ENCODE results near the gene PPM1M.
A peak's percentile ranks its signal among the peaks of the same experiment; 100 is the strongest.

PPM1M gene

DNA sequence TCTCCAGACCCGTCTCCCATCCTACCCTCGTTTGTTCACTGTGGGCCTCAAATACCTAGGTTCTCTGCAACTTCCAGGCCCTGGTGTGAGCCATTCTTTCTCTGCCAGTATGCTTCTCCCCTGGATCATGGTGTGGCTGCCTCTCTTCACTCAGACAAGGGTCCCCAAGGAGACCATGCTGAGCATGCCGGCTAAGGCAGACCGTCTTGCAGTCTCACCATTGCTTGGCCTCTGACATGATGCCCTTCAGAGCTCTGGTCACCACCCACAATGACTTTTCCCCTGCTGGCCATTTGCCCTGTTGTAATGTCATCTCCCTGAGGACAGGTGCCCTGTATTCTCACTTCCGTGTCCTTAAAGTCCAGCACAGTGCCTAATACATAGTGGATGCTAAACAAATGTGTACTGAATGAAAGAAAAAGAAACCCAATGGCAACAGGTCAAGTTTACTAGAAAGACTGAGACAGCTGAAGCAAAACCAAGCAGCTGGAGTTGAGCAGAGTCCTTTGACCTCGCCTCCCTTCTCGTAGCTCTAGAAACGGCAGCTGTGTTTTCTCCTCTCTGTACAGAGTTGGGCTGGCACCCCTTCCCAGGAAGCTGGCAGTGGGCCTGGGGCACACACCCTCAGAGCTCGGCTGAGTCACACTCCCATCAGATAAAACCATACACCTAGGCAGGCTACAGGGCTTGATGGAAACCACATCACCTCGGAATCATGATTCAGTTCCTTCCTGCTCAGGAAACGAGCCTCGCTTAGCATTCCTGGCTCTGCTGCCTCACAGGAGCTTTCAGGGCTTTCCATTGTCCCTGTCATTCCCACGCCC lies 28.8 kb upstream of the PPM1M start:
- peak; percentile 71 for DNase-seq

DNA sequence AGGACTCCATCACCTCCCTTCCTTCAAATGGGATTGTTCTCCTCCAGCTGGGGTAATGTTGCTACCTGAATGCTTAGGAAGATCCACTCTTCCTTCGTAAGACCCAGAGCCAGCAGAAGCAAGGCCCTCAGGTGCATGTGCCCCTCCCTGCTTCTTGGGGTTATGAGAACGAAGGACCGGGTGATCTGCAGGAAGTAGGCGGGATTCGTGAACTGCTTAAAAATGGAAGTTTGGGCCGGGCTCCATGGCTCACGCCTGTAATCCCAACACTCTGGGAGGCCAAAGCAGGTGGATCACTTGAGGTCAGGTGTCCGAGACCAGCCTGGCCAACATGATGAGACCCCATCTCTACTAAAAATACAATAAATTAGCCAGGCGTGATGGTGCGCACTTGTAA lies 28.2 kb upstream of the PPM1M start:
- no peak for DNase-seq

DNA sequence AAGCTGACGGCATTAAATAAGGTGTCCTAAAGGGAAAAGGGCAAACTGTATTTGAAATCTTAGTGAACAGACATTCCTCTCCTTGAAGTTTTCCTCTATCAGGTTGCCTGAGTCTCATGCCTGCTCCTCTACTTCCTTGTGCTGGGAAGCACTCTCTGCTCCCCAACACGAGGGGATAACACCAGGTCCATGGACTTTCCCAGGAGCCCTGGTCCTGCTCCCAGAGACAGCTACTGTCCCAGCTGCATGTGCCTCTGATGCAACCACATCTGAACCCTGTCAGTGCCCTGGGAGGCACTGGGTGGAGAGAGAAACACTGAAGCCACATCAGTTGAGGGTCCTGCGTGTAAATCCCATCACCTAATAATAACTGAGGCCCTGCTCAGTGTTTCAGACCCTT lies 27.5 kb upstream of the PPM1M start:
- DNase-seq: no peak

GRCh38 chr3:52218454-52218853 lies 27.1 kb upstream of the PPM1M start:
- no peak for DNase-seq

DNA sequence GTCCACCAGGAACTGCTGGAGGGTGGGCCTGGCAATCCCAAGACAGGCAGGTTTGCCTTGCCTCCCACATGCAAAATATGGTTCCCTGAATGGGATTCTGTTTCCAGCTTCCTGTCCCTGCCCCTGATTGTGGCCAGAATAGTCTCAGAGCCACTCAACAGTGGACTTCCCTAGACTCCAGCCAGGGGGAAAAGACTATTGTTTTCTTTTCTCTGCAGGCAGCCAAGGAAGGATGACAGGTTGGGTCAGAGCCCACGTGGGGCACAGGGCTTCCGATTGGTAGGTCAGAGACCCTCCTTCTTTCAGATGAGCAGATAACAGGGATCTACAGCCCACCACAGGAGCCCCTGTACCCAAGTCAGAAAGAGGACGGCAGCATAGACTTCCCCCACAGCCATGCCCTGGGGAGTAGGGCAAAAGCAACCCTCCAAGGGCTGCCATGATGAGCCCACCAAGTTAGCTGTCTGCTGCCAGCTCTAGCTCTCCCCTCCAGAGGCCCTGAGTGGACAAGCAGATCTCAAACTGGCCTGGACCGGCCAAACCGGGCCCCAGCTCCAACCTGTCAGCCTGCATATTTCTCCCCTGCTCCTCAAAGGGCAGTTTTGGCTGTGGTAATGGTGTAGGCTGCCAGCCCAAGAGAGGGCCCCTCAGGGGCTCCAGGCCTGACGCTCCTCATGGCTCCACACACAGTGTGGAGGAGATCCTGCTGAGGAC lies 26.5 kb upstream of the PPM1M start:
- DNase-seq: no peak

DNA sequence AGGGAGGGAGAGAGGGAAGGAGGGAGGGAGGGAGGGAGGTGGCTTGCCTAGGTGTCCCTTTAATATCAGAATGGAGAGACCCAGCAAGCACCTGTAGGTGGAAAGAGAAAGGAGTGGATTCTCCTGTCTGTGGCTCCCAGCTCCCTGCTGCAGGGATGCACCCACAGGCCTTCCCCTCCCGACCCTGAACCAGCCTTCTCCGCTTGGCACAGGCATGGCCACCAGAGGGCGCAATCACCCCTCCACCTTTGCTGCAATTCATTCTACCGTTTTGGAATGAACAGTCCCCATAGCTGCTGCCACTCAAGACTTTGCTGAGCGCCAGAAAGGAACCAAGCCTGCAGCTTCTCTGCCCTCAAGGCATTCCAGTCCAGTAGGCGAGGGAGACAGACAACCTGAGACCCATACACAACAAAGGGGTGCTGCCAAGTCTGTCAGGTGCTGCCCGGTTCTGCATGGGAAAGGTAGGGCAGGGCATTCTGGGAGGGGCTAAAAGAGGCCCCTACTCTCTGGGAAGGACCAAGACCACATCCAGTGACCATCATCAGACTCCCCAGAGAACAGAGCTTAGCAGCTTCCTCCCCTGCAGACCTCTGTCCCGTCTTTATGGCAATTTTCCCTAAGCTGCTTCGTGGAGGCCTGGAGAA lies 25.1 kb upstream of the PPM1M start:
- DNase-seq: peak; percentile 73

DNA sequence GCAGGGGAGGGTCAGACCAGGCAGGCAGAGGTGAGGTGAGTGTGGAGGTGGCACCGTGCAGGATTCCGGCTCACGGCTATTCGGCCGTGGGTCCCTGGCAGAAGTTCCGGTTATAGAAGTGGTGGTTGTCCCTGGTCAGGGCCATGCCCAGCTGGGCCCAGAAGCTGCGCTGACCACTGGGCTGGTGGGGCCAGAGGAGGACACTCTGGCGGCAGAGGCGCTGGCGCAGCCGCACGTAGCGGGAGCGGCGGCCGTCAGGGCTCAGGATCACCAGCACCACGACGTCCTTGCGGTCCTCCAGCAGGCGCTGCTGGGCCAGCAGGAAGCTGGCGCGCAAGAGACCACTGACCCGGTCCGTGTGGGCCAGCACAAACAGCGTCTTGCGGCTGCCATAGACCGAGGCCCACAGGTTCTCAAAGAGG lies 24.4 kb upstream of the PPM1M start:
- DNase-seq: no peak

- DNase-seq: no peak
Observed at GRCh38 chr3:52221563-52222318, 23.8 kb upstream of the PPM1M start.

DNA sequence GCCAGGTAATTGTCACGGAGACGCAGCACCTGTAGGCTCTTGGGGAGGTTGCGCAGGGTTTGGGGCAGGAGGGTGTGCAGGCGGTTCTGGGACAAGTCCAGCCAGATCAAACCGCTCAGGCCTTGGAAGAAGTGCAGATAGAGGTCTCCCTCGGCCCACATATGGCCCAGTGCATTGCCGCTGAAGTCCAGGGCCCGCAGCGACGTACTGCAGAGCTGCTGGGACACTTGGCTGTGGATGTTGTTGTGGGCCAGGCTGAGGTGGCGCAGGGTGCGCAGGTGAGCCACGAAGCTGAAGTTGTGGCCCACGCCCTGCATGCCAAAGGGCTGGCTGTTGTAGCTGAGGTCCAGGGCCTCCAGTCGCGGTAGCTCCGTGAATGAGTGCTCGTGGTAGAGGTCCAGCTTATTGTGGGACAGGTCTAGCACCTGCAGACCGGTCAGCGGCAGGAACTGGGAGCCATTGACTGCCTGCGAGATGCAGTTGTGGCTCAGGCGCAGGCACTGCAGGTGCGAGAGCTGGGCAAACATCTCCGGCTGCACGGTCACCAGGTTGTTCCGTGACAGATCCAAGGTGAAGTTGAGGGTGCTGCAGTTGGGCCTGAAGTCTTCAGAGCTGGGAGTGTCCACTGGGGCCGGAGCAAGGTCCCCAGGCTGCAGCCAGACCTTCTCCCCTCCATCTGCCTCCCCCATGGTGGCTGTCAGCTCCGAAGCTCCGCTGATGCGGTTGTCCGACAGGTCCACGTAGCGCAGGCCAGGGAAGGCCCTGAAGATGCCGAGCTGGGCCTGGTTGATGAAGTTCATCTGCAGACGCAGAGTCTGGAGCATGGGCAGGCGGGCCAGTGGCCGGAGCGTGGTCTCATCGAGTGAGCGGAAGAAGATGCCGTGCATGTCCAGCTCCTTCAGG lies 23.0 kb upstream of the PPM1M start:
- no peak for DNase-seq

DNA sequence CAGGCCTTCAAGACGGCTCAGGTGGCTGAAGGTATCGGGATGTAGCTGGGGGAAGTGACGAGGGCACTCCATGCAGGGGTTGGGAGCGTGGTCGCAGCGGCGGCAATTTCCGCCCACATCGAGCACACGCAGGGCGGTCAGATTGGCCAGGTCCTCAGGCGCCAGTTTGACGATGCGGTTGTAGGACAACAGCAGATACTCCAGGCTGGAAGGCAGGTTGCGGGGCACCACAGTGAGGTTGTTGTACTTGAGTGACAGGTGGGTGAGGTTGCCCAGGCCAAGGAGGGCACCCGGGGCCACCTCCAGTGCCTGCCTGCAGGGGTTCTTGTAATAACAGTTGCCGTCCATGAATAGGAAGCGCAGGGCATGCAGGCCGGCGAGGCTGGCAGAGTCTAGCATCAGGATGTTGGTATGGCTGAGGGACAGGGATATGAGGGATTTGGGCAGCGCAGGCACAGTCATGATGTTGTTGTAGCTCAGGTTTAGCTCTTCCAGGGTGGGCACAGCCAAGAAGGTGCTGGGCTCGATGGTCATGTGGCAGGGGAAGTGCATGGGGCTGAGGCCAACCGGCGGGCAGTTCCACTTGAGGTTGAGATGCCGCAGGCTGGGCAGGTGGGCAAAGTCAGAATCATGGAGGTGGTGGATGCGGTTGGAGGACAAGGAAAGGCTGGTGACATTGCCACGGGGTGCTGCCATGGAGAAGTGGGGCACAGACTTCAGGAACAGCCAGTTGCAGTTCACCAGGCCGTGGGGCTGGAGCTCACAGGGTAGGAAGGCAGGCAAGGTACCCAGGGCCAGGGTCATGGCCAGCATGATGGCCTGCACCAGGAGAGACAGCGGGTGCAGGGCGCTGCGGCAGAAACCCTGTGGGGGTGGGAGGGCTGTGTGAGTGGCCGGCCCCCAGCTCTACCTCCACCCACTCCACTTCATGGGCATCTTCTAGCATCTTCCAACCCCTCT lies 21.8 kb upstream of the PPM1M start:
- DNase-seq: no peak

DNA sequence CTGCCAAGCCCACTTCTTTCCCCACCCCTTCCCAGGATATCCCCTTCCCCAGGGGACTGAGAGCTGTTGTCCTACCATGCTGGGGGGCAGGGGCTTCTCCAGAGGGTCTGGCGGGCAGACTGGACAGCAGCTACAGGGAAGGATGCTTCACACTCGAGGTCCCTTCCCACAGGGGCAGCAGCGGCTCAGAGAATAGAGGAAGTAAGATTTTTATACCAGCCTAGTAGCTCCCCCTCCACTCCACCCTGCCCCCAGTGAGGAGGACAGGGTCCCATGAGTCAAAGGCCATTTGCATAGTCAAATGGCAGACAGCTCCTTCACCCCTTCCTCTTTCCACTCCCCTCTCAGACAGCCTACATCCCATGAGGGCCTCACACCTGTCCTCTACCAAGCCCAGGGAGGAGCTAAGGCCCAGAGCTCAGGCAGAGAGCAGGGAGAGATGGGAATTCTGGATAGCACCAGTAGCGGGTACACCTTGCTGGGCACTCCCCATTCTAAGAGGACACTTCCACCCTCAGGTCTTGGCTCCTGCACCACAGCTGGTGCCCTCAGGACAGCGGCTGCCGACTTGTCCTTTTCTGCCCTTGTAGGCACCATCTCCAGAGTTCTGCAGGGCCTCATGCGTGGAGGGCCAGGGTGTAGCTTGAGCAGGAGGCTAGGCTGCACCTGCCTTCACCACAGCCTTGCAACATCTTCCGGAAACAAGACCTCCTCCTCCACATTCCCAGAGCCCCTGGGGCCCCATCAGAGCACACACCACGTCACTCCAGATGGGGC lies 19.9 kb upstream of the PPM1M start, which contains the start of gene TLR9:
Gene TLR9, minus strand, starts transcription at position 194 of the 777 bp plus-strand sequence. Its CDS starts 116 bp downstream, at position 78.
- DNase-seq: peak; percentile 76

DNA sequence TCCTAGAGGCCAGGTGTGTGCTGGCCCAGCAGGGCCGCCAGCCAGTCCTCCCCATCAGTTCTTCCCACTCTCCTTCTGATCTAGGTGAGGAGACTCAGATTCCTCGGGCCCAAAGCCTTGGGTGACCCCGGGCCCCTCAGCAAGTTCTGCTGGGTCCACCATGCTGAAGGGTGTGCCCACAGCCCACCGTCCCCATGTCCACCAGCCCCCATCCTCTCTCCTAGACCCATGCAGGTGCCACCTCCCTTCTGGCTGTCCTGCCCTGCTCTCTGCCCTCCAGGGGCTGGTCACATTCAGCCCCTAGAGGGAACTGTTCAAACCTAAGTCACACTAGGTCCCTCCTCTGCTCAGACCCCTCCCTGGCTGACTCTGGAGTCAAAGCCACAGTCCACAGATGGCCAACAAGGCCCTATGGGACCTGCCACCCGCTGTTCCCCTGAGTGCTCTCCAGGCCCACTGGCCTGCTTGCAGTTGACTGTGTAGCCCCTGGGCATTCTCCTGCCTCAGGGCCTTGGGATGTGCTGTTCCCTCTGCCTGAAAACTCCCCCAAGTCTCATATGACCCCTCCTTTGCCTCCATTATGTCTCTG lies 19.2 kb upstream of the PPM1M start:
- peak; percentile 44 for DNase-seq

GRCh38 chr3:52227117-52227516 lies 18.4 kb upstream of the PPM1M start:
- no peak for DNase-seq

DNA sequence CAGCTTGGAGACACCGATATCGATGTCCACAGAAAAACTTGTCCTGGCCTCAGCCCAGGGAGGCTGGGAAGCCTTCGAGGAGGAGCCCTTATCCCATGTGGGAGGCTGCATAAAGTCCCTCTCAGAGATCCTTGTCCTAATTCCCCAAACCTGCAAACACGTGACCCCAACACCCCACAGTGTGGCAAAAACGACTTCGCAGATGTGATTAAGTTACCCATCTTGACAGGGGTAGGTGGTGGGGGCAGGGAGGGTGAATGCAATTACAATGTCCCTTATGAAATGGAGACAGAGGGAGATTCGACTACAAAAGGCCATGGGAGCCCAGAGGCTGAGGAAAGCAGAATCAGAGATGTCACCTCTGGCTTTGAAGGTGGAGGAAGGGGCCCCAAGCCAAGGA lies 17.8 kb upstream of the PPM1M start:
- DNase-seq: no peak

DNA sequence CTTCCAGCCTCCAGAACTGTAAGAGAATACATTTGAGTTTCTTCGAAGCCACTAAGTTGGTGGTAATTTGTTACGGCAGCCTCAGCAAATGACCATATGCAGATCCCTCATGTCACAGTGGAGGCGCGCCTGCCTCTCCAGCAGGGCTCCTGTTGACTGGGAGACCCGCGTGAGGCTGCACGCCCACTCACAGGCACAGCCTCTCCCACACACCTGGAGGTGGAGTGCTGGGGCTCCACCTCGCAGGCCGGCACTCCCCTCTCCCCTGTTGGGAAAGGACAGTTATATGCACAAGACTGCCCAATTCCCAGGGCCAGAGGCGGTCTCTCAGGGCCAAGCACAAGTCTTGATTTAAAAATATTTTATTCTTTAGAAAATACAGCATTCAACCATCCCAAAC lies 17.3 kb upstream of the PPM1M start:
- no peak for DNase-seq

- no peak for DNase-seq
Observed at GRCh38 chr3:52228751-52229291, 16.7 kb upstream of the PPM1M start.

DNA sequence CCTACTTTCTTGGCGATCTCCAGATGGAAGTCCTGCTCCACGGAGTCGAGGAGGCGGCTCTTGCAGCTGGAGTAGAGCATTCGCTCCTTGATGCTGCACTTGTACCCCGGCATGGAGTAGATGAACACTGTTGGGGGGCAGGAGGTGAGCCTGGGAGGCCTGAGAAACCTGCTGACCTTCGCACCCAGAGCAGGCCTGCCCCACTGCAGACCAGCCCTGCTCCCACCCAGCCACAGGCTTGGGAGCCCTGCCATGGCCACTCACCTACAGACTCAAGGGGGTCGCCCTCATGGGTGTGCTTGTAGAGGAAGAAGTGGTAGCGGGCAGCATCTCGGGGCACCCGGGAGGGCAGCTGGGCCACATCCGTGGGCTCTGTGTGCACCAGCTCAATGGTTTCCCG lies 15.9 kb upstream of the PPM1M start:
- DNase-seq: no peak

DNA sequence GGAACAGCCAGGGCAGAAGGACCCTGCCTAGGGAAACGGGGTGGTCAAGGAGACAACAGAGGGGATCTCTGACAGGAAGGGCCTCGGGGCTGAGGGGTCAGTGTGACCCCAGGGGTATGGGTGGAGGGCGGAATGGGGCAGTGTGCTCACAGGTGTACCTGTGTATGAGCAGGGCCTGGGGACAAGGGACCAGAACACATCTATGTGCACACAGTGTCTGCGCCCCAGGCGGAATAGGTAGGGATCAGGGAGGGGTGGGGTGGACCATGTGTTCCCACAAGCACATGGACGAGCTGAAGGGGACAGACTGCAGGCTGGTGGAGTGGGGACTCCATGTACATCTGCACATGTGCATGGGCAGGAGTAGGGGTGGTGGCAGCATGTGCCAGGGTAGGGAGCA lies 15.1 kb upstream of the PPM1M start:
- DNase-seq: no peak

DNA sequence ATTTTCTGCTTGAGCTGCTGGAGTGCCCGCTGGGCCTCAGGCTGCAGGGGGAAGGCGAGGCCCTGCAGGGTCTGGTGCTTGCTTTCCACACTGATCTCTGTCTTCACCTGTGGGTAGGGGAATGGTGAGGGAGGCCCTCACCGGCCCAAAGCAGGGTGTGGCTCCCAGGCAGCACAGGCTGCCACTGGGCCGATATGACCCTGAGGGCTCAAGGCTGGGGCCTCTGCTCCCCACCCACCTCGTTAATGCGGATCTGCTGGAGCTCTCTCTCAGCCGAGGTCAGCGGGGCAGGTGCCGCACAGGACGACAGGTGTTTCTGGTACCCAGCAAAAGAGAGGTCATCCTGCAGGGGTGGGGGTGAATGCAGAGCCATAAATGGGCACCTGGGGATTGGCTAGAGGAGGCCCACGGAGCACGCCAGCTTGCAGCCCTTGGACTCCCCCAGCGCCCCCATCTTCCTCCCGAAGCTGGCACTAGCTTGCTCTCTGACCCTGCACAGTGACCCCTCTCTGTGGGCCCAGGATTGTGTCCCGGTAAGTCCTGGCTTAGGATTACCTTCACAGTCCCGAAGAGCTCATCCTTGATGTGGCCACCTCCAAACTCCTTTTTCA lies 14.6 kb upstream of the PPM1M start:
- DNase-seq: no peak
